Glutamatergic neuron (in vitro differentiated cells): ENCODE results near the gene OR52E1. TPM values are rescaled to one million over a fixed set of nuclear protein-coding genes. Genes with fewer than 3 reads are reported as not detected.

ENCODE experiments used
- DNase-seq: peaks from one replicate; pipeline ENCODE4 v3.0.0; 2022
- H3K27ac Mint-ChIP-seq: one replicate; pipeline ENCODE4 v1.8.0; 2020; ENCODE audit warnings: mild to moderate bottlenecking, mixed read lengths, inconsistent platforms; ENCODE audit not compliant: unreplicated experiment
- H3K27me3 Mint-ChIP-seq: one replicate; pipeline ENCODE4 v1.8.0; 2020; ENCODE audit warnings: mild to moderate bottlenecking, moderate library complexity, mixed read lengths, inconsistent platforms; ENCODE audit not compliant: unreplicated experiment
- H3K36me3 Mint-ChIP-seq: one replicate; pipeline ENCODE4 v1.8.0; 2020; ENCODE audit warnings: mild to moderate bottlenecking, mixed read lengths, inconsistent platforms; ENCODE audit not compliant: unreplicated experiment
- H3K4me1 Mint-ChIP-seq: one replicate; pipeline ENCODE4 v1.8.0; 2020; ENCODE audit warnings: mild to moderate bottlenecking, low read depth, mixed read lengths, inconsistent platforms; ENCODE audit not compliant: unreplicated experiment
- H3K4me3 Mint-ChIP-seq: one replicate; pipeline ENCODE4 v1.8.0; 2020; ENCODE audit warnings: mild to moderate bottlenecking, mixed read lengths, inconsistent platforms; ENCODE audit not compliant: unreplicated experiment
- H3K9me3 Mint-ChIP-seq: one replicate; pipeline ENCODE4 v1.8.0; 2020; ENCODE audit warnings: mild to moderate bottlenecking, moderate library complexity, mixed read lengths, inconsistent platforms; ENCODE audit not compliant: unreplicated experiment
- total RNA-seq: library from RNA; stranded (reverse); fragmentation: NEBNext Ultra II Directional; extraction: Animal tissue kit (Norgen Biotek cat#: 25700); gene quantifications from one replicate; pipeline ENCODE4 v1.2.1, GENCODE V29; 2021; ENCODE audit not compliant: unreplicated experiment
- TF ChIP-seq, protein P1 (sequence below): fragments of 200-600 bp; sonication (generic); IDR thresholded peaks from one replicate; pipeline ENCODE4 v1.5.0; 2021; ENCODE audit not compliant: partially characterized antibody, unreplicated experiment

Gene OR52E1
- total RNA-seq, 1 donor from 2014 or later: not detected

- Mint-ChIP-seq H3K9me3 (no peaks in the 10 kb centered on the region), H3K27me3 (no peaks in the 10 kb centered on the region), H3K4me3 (no peak within 1 kb of the TSS), H3K4me1 (no peaks in the 10 kb centered on the region), H3K27ac (no peak within 1 kb of the TSS), H3K36me3 (no peaks in the 10 kb centered on the region)
- TF ChIP-seq, protein P1, sequence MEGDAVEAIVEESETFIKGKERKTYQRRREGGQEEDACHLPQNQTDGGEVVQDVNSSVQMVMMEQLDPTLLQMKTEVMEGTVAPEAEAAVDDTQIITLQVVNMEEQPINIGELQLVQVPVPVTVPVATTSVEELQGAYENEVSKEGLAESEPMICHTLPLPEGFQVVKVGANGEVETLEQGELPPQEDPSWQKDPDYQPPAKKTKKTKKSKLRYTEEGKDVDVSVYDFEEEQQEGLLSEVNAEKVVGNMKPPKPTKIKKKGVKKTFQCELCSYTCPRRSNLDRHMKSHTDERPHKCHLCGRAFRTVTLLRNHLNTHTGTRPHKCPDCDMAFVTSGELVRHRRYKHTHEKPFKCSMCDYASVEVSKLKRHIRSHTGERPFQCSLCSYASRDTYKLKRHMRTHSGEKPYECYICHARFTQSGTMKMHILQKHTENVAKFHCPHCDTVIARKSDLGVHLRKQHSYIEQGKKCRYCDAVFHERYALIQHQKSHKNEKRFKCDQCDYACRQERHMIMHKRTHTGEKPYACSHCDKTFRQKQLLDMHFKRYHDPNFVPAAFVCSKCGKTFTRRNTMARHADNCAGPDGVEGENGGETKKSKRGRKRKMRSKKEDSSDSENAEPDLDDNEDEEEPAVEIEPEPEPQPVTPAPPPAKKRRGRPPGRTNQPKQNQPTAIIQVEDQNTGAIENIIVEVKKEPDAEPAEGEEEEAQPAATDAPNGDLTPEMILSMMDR: no peak
- no peak for DNase-seq
Observed at GRCh38 chr11:5059391-5059790, 10.0 kb upstream of the OR52E1 start, which contains the start of gene OR52E2. OR52E2 (minus strand) TSS chr11:5059627; CDS start chr11:5059627, 0 bp downstream.

DNA sequence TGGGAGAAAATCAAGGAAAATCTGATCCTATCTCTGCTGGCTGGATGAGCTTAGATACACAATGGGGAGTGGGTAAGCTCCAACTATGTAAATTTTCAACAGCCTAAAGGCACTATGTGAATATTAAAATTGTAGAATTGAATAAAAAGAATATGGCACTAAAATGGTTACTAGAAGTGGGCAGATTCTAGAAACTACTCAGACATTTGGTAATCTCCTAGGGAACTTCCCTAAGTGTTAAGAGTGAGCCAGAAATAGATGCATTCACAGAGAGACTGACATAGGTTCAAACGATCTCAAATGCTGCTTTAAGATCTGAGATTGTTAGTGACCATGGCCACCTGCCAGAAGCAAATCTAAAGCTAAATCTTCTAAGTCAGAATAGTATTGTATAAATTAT lies 4.3 kb upstream of the OR52E1 start:
- H3K27ac Mint-ChIP-seq: no peak overlapping the region
- H3K27me3 Mint-ChIP-seq: peaks cover 2% of the 10 kb centered on the region
- H3K36me3 Mint-ChIP-seq: no peaks in the 10 kb centered on the region
- no peak for DNase-seq
- H3K9me3 Mint-ChIP-seq: no peaks in the 10 kb centered on the region
- no peaks in the 10 kb centered on the region for H3K4me1 Mint-ChIP-seq
- TF ChIP-seq, protein P1: no peak
- H3K4me3 Mint-ChIP-seq: no peak overlapping the region

DNA sequence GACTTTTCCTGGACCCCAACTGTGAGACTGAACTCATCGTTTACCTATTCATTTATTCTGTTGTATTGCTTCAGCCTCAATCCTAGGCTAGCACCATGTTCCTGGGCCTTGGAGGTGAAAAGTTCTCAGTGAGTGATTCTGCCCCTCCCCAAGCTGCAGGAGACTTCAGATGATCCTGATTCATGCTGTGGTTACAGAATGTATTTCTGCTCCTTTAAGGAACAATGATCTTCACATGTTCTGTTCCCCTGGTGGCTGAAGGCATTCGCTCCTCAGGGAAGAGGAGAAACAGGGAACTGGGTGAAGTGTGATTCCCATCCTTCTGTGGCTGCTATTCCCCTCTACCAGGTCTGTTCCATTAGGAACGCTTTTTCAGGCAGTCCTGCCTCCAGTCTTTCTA lies 2.4 kb downstream of the OR52E1 start:
- TF ChIP-seq, protein P1: no peak
- DNase-seq: no peak
- Mint-ChIP-seq H3K9me3 (no peaks in the 10 kb centered on the region), H3K4me3 (no peak overlapping the region), H3K4me1 (no peaks in the 10 kb centered on the region), H3K36me3 (no peaks in the 10 kb centered on the region), H3K27ac (no peak overlapping the region), H3K27me3 (no peaks in the 10 kb centered on the region)

GRCh38 chr11:5081405-5081804 lies 12.0 kb downstream of the OR52E1 start:
- Mint-ChIP-seq H3K4me3 (no peak overlapping the region), H3K27ac (no peak overlapping the region), H3K36me3 (no peaks in the 10 kb centered on the region), H3K4me1 (no peaks in the 10 kb centered on the region), H3K27me3 (no peaks in the 10 kb centered on the region), H3K9me3 (no peaks in the 10 kb centered on the region)
- TF ChIP-seq, protein P1: no peak
- no peak for DNase-seq

- Mint-ChIP-seq H3K9me3 (no peaks in the 10 kb centered on the region), H3K27me3 (peaks cover 4% of the 10 kb centered on the region), H3K27ac (no peak overlapping the region), H3K4me3 (no peak overlapping the region), H3K4me1 (peaks cover 5% of the 10 kb centered on the region), H3K36me3 (no peaks in the 10 kb centered on the region)
- DNase-seq: no peak
- TF ChIP-seq, protein P1: no peak
Observed at GRCh38 chr11:5083602-5084001, 14.2 kb downstream of the OR52E1 start.
